NCI-H128 (cell line): ENCODE results near the gene BATF.

Source experiments
- DNase-seq: peaks from one replicate; lab custom pipeline; 2025; ENCODE audit not compliant: unreplicated experiment; lab: John Stamatoyannopoulos, UW

Gene BATF

GRCh38 chr14:75499084-75499875, 23.0 kb upstream of the BATF start:
- DNase-seq: no peak

- DNase-seq: no peak
These were observed 21.2 kb upstream of the BATF start for GRCh38 chr14:75501080-75501479.

DNA sequence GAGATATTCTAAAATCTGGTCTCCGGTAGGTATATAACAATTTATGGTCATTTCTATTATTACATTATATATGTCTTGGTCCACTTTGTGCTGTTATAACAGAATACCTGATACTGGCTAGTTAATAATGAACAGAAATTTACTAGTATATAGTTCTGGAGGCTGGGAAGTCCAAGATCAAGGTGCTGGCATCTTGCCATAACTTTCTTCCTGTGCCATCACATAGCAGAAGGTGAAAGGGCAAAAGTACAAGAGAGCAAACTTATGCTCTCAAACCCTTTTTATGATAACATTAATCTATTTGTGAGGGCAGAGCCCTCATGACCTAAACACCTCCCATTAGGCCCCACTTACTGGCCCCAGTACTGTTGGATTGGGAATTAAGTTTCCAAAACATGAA, 17.9 kb upstream of the BATF start:
- no peak for DNase-seq

GRCh38 chr14:75506930-75507329, 15.3 kb upstream of the BATF start:
- DNase-seq: no peak

GRCh38 chr14:75510547-75510946, 11.7 kb upstream of the BATF start:
- DNase-seq: no peak

DNA sequence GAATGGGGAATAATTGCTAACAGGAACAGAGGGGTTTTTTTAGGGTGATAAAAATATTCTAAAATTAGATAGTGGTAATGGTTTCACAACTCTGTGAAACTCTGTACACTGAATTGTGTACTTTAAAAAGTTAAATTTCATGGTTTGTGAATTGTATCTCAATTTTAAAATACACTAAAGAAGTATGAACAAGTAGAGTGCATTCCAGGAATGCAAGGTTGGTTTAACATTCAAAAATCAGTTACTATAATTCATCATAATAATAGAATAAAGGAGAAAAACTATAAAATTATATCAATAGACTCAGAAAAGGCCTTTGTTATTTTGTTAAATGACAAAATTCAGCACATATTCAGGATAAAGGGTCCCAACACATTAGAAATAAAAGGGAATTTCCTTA, 11.1 kb upstream of the BATF start:
- no peak for DNase-seq

- no peak for DNase-seq
These were observed 8.2 kb upstream of the BATF start for GRCh38 chr14:75513911-75514672.

GRCh38 chr14:75514673-75515628, 7.3 kb upstream of the BATF start:
- no peak for DNase-seq

GRCh38 chr14:75515629-75515996, 6.7 kb upstream of the BATF start:
- no peak for DNase-seq

DNA sequence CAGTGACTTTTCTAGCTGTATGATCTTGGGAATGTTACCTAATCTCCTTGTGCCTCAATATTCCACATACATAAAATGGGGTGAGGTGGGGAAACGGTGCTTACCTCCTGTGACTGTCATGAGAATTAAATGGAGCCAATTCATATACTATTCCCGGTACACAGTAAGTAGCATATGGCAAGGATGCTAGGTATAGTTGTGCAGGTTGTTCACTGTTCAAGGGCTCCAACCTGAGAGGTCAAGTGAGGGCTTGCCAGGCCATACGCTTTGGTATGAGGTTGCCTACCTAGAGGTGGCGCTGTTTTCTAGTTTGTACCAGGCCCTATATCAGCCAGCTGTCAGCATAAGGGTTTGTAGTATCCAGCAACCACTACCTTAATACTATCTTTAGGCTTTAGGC, 3.6 kb upstream of the BATF start:
- DNase-seq: no peak

GRCh38 chr14:75519394-75519793, 2.9 kb upstream of the BATF start:
- DNase-seq: no peak

DNA sequence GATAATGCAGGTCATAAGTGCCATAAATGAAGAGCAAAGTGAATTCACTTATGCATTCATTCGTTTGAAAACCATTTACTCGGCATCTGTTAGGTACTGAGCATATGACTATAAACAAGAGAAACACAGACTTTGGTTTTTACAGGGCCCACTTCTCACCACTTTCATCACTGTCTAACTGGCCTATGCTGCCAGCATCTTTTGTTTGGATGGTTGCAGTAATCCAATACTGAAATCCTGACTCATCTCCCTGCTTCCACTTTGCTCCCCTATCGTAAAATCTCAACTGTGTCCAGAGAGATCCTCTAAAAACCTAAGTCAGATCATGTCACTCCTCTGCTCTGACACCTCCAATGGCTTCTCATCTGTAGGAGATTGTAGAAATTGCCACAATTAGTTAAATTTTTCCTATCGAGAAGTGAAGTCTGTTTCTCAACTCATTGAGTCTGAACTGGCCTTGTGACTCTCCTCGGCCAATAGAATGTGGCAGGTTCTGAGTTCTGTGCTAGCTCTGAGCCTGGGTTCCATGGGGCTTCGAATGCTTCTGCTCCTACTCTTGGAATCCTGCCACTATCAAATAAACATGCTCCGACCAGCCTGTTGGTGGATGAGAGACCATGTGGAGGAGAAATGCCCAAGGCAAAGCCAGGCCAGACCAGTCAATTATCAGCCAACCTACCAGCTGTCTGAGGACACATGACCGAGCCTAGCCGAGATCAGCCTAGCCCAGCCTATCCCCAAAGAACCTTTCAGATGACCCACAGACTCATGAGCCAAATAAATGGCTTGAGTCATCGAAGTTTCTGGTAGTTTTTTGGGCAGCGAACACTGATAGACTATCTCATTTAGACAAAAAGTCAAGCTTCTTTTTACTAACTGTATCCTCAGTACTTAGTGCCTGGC, 2.2 kb upstream of the BATF start:
- DNase-seq: no peak

DNA sequence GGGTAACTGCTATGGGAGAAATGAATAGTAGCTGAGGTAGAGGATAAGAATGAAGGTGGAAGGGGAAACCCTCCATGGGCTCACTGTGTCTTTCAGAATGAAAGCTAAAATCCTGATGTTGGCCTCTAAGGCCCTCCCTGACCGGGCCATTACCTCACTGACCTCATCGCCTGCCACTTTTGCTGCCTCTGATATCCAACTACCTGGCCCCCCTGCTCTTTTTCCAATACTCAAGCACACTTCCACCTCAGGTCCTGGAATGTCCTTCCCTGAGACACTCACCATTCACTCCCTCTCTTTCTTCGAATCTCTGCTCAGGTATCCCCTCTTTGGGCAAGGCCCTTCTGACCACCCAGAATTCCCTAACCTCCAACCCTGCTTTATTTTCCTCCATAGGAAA, 1.4 kb upstream of the BATF start:
- DNase-seq: no peak

- DNase-seq: no peak
These were observed 662 bp upstream of the BATF start for GRCh38 chr14:75521415-75522199.

GRCh38 chr14:75522983-75523318, 682 bp downstream of the BATF start:
- DNase-seq: no peak

- no peak for DNase-seq
These were observed 1.5 kb downstream of the BATF start for GRCh38 chr14:75523771-75524171.

DNA sequence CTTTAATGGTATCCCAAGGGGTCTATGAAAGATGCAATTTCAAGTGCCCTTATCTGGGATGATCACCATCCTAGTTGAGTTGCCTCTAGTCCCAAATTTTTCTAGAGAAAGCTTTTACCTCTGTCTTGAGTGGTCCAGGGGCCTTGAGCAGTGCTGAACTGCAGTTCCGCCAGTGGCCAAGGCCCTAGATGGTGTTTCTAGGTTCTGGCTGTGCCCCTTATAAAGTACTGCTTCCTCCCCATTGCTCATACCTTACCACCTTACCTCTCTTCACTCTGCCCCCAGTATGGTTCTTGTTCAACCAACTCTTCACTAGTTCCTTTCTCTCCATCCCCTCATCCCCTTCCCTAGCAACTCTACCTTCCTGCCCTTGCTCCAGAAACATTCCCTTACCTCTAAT, 3.7 kb downstream of the BATF start:
- DNase-seq: no peak

DNA sequence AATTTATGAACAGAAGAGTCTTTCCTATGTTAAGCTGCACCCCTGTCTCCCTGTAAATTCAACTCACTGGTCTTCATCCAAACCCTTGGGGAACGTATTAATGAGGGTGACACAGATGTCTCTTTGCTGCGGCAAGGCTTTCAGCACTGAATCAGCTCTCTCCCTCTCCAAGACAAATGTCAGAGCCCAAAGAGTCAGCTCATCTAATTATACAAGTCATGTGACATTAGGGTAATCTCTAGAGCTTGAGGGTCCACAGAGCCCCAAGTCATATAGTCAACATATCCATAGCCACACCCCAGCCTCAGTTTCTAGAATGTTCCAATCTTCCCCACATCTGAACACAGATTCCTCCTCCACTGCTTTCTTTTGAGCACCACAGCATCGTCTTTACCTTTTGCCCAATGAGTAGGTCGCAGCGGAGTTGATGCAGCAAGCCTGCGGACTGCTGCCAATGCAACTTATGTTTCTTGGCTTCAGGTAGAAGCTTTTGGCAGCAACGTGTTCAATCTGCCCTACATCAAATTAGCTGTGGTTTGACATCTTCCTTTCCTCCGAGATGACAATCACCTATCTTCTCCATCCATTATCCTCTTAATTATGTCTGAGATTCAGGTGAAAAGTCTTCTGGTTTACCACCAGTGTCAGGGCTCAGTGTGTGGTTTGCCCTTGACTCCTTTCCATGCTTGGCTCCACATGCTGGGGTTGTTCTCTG, 5.3 kb downstream of the BATF start:
- no peak for DNase-seq

DNA sequence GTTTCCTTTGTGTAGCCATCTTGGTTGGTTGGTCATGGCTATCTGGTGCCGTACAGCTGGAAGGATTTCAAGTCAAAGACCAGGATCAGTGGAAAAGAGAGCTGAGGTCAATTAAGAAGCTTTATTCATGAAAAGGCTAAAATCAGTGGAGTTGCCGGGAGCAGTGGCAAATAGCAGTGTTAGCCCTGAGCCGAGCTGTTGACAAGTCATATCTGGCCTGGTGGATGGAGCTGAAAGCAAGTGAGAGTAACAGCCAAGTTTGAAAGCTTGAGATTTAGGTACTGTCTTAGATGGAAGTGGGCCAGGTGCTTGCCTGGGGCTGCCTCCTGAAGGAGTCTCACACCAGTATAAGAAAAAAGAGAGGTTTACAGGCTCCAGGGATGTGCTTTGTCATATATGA, 9.0 kb downstream of the BATF start:
- DNase-seq: no peak
